OCI-M2 (cell line): ENCODE data around the gene LBH.

Experiments
- DNase-seq: peaks from one replicate; lab custom pipeline; 2025; ENCODE audit not compliant: unreplicated experiment; lab: John Stamatoyannopoulos, UW

The LBH gene

DNA sequence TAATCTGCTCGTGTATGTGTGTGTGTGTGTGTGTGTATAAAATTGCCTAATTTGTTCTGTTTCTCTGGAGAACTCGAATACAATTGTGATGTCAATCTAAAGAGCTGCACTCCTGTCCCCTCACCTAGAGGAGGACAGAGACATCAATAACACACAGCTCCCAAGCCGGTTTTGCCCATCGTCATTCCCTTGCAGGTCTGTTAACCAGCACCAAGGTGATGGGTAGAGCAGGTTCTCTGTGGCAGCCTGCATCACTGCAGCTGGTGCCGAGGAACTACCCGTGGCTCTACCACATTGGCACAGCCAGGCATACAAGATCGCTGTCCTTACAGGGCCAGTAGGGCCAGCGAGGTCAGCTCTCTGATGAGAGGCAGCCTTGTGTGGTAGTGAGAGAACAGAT lies 41.0 kb downstream of the LBH start:
- DNase-seq, result no peak

DNA sequence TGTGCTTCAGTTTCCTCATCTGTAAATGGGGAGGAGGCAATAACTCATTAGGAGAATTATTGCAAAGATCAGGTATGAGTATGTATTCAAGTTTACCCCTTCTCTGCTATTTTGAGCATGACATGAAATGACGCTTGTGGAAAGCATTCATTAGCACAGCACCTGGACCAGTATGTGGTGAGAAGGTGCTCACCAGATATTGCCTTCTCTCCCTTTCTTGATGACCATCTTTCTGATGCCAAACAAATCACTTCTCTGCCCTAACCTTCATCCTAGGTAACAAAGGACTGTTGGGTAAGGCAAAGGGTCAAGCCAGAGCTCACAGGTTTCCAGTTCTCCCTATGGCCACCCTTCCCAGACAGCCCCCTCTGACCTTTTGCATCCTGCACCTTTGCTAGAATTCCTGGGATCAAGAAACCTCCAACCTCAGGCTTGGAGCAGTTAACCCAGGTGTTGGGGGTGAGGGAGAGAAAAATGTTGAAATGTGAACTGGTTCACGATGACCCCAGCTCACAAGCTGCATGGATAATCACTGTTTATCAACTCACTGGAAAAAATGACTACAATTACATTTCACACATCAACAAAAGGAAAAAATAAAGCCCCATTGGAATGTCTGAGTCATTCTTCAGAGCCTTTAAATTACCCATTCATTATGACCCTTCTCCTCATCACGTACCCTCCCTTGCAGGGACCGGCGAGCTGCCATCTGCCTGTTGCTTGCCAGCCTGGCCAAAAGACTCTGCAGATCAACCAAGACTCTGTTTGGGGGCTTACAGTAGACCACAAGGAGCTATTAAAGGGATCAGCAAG lies 41.6 kb downstream of the LBH start:
- DNase-seq, result no peak

- no peak for DNase-seq
Measured at GRCh38 chr2:30273574-30273929, 42.2 kb downstream of the LBH start.

- DNase-seq, result no peak
Measured at GRCh38 chr2:30275256-30275655, 43.9 kb downstream of the LBH start.

DNA sequence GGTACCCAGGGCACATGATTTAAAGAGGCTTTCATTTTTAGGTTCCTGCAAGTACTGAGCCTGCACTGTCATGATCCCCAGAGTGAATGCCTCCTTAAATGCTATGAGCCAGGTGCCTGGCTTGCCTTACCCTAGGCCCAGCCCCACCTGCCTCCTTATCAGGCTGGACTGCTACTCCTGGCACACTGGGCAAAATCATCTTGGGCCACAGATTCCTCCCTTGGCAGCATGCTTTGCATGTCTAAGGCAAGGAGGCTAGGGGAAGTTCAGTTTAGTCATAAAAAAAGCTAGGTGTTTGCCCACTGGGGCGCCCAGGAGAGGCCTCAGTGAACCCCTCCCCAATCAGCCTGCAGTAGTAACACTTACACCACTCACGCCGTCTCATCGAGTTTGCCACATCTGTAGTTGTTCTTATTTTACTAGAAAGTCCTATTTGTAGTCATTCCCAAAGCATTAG lies 45.1 kb downstream of the LBH start:
- DNase-seq, result no peak

GRCh38 chr2:30277582-30277981 lies 46.2 kb downstream of the LBH start:
- DNase-seq, result no peak

GRCh38 chr2:30278419-30278818 lies 47.1 kb downstream of the LBH start:
- no peak for DNase-seq

DNA sequence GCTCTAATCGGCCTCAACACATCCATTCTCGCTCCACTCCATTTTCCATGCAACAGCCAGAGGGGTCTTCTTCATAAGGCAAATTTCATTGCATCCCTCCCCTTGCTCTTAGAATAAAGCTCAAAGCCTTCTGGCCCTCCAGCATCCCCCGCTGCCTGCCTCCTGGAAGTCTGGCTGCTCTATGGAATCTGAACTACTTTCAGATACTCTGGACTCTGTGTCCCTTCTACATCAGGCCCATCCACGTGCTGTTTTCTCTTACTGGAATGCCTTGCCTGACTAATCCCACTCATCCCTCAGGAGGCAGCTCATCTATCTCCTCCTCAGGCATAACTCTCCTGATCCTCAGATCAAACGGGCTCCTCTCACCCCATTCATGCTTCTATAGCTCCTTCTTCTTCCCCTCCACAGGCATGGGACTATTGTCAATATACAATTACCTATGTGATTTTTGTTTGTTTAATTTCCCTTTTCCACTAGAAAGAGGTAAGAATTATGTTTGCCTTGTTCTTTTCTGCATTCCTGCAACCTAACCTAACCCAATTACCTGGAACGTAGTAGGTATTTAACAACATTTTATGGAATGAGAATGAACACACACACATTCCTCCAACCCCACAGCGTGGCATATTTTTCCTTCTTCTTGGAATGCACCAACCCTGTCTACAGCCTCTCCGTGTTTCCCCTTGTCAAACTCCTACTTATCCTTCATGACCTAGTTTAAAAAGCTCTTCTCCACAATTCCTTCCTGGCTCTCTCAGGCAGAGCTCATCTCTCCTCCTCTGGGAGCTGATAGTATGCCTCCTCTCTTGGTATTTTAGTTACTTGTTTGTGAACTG lies 49.5 kb downstream of the LBH start:
- no peak for DNase-seq

GRCh38 chr2:30282081-30282480 lies 50.7 kb downstream of the LBH start:
- DNase-seq, result no peak

GRCh38 chr2:30282721-30283120 lies 51.4 kb downstream of the LBH start:
- no peak for DNase-seq

DNA sequence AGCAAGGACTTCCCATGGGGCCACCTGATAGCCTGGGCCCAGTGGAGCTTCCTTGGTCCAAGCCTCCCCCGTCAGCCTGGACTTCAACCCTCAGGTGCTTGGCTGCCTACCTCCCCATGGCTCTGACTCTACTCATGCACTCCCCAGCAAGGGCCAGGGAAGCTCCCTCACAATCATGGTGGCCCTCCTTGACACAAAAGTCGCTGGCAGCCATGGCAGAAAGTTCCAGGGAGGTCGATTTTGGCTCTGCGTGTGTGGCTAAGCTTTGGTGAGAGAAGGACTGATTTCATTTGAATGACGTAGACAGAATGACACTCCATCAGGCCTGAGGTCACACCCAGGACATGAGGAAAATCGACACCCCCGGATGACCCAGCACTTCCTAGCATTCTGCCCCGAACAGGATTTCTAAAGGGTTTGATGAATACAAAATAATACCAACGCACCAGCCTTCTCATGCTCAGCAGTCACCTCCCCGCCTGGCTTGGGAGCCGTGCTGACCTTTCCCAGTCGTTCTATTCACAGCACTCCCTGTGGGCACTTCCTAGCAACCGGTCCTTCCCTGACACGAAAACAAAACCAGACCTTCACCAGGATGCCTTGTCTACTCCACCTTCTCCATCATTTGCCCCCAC lies 52.7 kb downstream of the LBH start:
- DNase-seq, result no peak

DNA sequence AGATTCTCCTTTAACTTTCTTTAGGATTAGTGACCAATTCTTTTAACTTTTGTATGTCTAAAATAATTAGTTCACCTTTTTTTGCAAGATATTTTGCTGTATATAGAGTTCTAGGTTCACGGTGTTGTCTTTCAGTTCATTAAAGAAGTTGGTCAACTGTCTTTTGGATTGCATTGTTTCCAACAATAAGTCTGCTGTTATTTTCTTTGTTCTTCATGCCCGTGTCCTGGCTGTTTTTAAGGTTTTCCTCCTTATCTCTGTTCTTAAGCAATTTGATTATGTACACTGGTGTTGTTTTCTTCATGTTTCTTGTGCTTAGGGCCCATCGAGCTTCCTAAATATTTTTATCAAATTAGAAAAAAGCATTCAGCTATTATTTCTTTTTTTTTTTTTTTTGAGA lies 54.4 kb downstream of the LBH start:
- DNase-seq, result no peak

DNA sequence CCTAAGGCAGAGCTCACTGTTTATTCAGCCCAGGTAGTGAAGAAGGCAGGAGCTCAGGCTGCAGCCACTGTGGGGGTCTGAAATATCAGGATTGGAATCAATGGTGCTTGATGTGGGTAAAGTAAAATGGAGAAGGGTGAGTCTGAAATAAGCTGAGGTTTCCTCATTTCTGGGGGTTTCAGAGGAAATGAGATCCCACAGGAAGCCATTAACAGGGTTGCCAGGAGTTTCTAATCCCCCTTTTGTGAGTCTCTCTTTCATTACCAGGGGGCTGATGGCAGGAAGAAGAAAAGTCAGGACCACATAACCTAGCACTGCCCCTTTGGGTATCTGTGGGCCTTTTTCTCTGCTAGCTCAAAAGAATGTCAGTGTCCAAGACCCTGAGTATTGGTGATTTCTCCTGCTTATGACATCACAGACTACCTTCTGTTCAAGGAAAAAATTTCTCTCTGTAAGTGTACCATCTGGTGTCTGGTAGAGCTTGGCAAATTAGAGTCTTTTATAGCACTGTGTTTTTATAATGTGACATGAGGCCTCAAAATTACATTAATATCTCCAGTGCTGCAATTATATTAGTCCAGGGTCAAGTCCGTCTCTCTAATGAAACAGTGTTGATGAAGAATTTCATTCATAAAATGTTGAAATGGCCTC lies 56.0 kb downstream of the LBH start:
- DNase-seq, result no peak

DNA sequence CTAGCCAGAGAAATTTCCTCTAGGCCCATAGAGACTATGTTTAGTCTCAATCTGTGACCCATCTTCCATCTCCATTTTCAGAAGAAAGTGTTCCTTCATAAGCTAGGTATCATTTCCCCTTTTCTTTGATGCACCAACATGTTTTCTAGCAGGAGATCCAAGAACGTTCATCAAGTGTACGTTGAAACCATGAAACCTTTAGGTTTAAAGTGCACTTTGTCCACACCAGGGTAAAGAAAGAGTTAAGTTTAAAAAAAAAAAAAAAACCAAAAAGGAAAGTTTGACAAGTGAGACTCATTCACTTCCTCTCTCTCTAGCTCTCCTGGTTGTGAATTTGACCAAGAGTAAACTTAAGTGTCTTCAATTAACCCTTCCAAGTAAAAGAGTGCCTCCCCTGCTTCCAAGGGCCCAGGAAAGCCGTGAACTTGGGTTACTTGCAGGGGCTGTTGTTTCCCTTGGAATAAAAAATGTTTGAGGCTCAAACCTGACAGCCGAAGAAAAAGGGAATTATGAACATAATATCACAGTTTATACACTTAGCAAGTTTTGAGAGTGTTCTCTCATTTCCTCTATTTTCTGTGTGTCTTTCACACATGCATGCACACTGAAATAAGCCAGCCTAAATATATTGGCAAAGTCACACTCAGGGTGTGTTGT lies 56.7 kb downstream of the LBH start:
- no peak for DNase-seq

DNA sequence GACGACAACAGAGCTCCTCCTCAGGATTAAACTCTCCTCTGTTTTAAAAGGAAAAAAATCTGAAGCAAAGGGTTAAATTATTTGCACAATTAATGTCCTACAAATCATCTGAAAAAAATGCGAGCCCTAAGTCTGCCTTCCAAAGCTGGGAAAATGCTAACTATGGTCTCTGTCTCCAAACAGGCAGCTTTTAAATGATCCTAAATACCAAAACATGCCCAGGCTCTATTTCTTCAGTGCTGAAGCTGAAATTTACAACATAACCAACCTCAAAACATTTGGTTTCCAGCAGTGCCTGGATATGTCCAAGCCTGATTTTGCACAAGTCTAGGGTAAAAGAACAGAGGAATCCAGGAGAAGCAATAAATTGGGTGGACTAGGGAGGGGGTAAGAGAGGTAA lies 57.2 kb downstream of the LBH start:
- DNase-seq, result no peak

DNA sequence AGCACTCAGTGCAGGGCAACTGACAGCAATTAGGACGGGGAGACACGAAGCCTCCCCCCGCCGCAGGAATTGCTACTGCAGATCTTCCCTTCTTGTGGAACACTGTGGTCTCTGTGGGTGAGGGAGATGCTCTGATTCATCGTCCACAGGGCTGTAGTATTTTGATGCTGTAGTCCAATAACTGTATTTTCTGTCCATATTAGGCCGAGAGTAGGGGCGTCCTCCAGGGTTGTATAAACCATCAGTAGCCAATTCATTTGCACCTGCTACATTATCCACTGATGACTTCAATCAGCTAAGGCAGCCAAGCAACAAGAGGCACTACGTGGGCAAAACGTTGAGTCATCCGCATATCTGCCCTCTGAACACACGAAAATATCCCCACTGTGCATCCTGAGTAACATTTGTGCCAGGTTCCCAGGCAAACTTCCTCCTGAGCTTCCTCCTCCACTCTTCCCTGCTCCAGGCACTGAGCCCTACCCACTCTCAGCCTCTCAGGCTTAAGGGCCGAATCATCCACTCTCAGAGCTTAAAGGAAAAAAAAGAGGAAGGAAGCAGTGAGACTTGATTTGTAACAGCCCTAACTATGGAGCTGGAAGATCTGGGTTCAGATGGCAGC lies 62.1 kb downstream of the LBH start:
- no peak for DNase-seq

DNA sequence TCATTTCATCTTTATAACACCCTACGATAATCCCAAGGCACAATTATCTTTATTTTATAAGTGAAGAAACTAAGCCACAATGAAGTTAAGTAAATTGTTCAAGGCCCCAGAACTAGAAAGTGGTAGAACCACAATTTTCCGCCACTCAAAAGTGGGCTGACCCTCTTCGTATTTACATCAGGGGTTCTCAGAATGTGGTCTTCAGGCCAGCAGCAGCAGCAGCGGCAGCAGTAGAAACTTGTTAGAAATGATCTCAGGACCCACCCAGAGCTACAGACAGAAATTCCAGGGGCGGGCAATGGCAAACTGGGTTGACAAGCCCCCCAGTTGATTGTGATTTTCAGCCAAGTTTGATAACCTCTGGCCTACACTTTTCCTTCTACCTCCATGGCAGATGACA lies 62.8 kb downstream of the LBH start:
- DNase-seq, result no peak

GRCh38 chr2:30296496-30296895 lies 65.2 kb downstream of the LBH start:
- DNase-seq, result no peak

DNA sequence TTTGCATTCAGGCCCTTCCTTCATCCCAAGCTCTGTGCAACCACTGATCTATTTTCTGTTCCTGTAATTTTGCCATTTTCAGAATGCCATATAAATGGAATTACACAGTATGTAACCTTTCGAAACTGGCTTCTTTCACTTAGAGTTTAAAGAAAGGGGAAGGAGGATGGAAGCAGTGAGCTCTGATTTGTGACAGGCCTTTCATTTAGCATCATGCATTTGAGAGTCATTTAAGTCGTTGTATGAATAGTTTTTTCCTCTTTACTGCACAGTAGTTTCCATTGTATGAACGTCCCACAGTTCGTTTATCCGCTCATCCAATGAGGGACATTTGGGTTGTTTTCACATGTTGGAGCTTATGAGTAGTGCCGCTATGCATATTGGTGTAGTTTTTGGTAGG lies 67.0 kb downstream of the LBH start:
- DNase-seq, result no peak

DNA sequence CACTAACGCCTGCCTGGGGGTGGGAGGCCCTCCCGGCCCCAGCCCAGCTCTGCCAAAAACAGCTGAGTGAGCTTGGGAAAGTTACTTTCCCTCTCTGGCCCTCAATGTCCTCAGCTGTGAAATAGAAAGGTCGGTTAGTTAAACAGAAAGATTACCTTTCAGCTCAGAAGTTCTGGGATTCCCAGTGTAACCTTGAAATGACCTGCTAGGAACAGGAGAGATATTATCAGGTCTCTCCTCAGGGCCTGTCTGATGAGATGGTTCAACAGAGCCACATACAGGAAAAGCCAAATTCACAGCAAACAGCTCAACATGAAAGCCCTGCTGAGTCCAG lies 68.8 kb downstream of the LBH start:
- DNase-seq, result no peak
